Measurements from ENCODE around the gene SV2C.
"Not testable (repeated sequence)": the region's sequence is repeated elsewhere in the genome, so short reads cannot be mapped to it uniquely, and the experiment has no call there.

The SV2C gene

DNA sequence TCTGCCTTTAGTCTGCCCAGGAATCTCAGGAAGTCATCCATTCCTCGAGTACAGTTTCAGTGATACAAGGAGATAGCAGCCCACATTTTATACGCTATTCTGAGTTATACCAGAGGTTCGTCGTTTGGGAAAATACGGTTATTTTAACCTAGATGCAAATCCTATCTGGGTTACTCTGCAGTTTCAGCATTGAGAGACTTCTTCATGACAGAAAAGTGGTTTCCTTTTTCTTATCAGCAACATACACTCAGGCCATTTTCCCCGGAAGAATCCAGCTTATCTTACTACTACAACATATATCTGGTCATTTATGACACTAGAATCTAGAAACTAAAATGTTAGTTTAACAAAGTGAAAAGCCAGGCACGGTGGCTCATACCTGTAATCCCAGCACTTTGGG, 236.5 kb downstream of the SV2C start:
- no peak for DNase-seq
- Histone ChIP-seq H3K9me3 (peaks cover 0 to 3% (median 0%) of the 10 kb centered on the region in 3 donors), H3K4me3 (no peak overlapping the region), H3K4me1 (no peaks in the 10 kb centered on the region), H3K36me3 (no peaks in the 10 kb centered on the region), H3K27me3 (no peaks in the 10 kb centered on the region), H3K27ac (no peak overlapping the region)
- intact Hi-C loops (cut with DNase I; ENCODE audit: low total_unique reads), result no loop called here
- TF ChIP-seq, protein P1, sequence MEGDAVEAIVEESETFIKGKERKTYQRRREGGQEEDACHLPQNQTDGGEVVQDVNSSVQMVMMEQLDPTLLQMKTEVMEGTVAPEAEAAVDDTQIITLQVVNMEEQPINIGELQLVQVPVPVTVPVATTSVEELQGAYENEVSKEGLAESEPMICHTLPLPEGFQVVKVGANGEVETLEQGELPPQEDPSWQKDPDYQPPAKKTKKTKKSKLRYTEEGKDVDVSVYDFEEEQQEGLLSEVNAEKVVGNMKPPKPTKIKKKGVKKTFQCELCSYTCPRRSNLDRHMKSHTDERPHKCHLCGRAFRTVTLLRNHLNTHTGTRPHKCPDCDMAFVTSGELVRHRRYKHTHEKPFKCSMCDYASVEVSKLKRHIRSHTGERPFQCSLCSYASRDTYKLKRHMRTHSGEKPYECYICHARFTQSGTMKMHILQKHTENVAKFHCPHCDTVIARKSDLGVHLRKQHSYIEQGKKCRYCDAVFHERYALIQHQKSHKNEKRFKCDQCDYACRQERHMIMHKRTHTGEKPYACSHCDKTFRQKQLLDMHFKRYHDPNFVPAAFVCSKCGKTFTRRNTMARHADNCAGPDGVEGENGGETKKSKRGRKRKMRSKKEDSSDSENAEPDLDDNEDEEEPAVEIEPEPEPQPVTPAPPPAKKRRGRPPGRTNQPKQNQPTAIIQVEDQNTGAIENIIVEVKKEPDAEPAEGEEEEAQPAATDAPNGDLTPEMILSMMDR (IDR thresholded peaks at IDR 0.05), result no peak

DNA sequence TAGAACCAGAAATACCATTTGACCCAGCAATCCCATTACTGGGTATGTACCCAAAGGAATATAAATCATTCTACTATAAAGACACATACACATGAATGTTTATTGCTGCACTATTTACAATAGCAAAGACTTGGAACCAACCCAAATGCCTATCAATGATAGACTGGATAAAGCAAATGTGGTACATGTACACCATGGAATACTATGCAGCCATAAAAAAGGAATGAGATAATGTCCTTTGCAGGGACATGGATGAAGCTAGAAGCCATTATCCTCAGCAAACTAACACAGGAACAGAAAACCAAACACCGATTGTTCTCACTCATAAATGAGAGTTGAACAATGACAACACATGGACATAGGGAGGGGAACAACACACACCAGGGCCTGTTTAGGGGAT, 240.3 kb downstream of the SV2C start:
- not testable (repeated sequence) for H3K4me3 ChIP-seq

GRCh38 chr5:76325326-76325725, 242.1 kb downstream of the SV2C start:
- TF ChIP-seq, protein P1 (IDR thresholded peaks at IDR 0.05), result no peak
- H3K4me1 ChIP-seq, result no peaks in the 10 kb centered on the region
- H3K36me3 ChIP-seq, result no peaks in the 10 kb centered on the region
- H3K27me3 ChIP-seq, result peaks cover 0 to 2% of the 10 kb centered on the region in 2 donors
- DNase-seq, result no peak
- no peak overlapping the region for H3K27ac ChIP-seq
- intact Hi-C loops (cut with DNase I; ENCODE audit: low total_unique reads), result no loop called here
- peaks cover 0 to 3% (median 0%) of the 10 kb centered on the region in 3 donors for H3K9me3 ChIP-seq
- no peak overlapping the region for H3K4me3 ChIP-seq

More for the DNA sequence above, 240.3 kb downstream of the SV2C start:
- H3K36me3 ChIP-seq; intact Hi-C loops (cut with DNase I; ENCODE audit: low total_unique reads); H3K27me3 ChIP-seq; H3K4me1 ChIP-seq; H3K9me3 ChIP-seq; H3K27ac ChIP-seq; DNase-seq: not testable (repeated sequence)

GRCh38 chr5:76325876-76326491, 242.8 kb downstream of the SV2C start:
- H3K9me3 ChIP-seq, result peaks cover 0 to 3% (median 0%) of the 10 kb centered on the region in 3 donors
- DNase-seq, result peak in 1 of 2 donors; percentile 45
- no peaks in the 10 kb centered on the region for H3K4me1 ChIP-seq
- H3K27ac ChIP-seq, result no peak overlapping the region
- peaks cover 0 to 2% of the 10 kb centered on the region in 2 donors for H3K27me3 ChIP-seq
- TF ChIP-seq, protein P1 (IDR thresholded peaks at IDR 0.05), result no peak
- H3K4me3 ChIP-seq, result no peak overlapping the region
- H3K36me3 ChIP-seq, result no peaks in the 10 kb centered on the region
- intact Hi-C loops (cut with DNase I; ENCODE audit: low total_unique reads), result no loop called here

DNA sequence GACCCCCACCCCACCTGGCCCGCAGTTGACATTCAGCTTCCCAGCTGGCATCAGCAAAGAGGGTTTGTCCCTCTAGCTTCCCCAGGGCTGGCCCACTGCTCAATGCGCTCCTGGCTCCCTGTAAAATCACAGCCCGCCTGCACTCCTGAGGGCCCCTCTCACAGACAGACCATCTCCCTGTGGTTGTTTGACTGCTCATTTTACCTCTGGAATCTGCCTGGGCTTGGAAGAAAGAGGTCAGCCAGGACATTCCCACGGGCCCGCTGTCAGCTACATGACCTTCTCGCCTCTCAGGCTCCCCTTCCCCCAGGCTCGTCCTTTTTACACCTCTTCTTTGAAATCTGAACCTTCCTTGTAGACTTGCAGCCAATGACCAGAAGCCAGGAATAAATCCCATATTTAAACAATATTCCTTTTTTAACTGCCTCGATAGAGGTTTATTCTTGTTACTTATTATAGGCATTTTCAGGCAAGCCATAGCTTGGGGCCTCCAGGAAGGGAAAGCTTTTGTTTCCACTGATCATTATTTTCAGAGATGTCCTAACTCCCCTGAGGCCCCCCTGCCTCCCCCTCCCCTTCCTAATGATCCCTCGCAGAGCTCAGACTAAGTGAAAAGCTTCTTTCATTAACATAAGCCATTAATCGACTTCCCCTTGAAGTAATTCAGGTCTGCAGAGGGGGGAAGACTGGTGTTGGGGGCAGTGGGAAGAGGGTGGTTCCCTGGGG, 243.6 kb downstream of the SV2C start:
- Histone ChIP-seq H3K4me3 (no peak overlapping the region), H3K4me1 (no peaks in the 10 kb centered on the region), H3K36me3 (no peaks in the 10 kb centered on the region), H3K27me3 (peaks cover 0 to 2% of the 10 kb centered on the region in 2 donors), H3K9me3 (peaks cover 0 to 3% (median 0%) of the 10 kb centered on the region in 3 donors), H3K27ac (no peak overlapping the region)
- intact Hi-C loops (cut with DNase I; ENCODE audit: low total_unique reads), result no loop called here
- DNase-seq, result no peak
- TF ChIP-seq, protein P1 (IDR thresholded peaks at IDR 0.05), result no peak

DNA sequence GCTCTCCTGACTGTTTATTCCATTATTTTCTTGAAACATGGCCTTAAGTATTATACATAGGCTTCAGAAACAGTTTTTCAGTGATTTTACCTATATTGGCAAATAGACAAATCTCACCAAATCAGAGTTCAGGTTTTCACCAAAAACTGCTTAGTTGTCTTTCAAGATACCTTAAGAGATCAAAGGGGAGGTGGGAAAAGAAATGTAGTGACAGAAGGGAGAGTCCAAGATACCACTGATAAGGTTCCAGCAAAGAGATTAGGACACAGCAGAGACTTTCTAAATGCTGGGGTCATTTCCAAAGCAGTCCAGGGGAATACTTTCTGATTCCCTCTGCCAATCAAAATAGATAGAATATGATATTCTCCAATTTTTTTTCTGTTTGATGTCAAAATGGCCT, 246.2 kb downstream of the SV2C start:
- no peak overlapping the region for H3K27ac ChIP-seq
- no peaks in the 10 kb centered on the region for H3K4me1 ChIP-seq
- TF ChIP-seq, protein P1 (IDR thresholded peaks at IDR 0.05), result no peak
- no peak overlapping the region for H3K4me3 ChIP-seq
- no peaks in the 10 kb centered on the region for H3K36me3 ChIP-seq
- no peak for DNase-seq
- H3K9me3 ChIP-seq, result no peaks in the 10 kb centered on the region
- peaks cover 0 to 2% of the 10 kb centered on the region in 2 donors for H3K27me3 ChIP-seq
- intact Hi-C loops (cut with DNase I; ENCODE audit: low total_unique reads), result no loop called here
